Measurements from ENCODE around the gene PITPNM1. TPM values are rescaled to one million over a fixed set of nuclear protein-coding genes. Genes with fewer than 3 reads are reported as not detected.

Gene PITPNM1
- total RNA-seq, 1 experiment from 2014 or later: 70.4 TPM

DNA sequence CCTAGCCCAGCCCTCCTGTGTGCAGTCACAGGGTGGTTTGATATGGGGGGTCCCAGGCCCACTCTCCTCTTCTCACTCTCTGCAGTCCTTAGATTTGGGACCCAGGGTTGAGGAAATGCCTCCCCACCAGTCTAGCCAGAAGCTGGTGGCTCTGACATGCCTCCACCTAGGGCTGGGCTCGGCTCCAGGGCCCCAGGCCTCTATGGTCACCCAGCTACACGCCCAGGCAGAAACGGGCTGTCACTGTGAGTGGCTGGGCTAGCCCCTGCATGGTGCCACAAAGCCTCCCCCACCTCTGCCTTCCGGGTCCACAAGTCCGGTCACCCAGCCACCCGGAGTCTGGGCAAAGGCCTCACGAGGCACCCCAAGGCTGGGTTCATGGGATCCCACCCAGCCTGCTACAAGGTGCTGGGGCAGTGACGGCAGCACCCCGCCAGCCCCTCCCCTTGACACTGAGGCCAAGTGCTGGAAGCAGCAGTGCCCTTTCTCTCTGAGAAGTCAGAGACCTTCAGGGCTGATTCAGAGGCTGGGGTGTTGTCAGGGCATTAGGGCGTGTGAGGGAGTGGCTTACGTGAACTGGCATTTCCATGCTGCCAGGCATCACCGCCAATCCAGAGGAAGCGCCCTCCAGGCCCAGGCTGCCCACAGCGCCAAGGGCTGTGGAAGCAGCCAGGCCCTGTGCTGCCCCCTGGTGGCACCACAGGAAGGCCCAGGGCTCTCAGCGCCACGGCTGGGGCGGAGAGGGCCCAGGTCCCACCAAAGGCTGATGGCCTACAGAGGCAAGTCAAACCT is 638 bp upstream of the PITPNM1 start:
- BruUV-seq (replicated peaks): no TSS peak
- ATAC-seq: peak; percentile 69
- ChIA-PET CTCF (interaction anchor here (0.6 to 0.7 kb wide), 5 partner anchors 68 to 170 kb away, joined by 3 to 8 read pairs (median 3); partner anchors contain the start of genes PPP1CA and PTPRCAP), POLR2A (no interaction called here)
- Histone ChIP-seq H3K27ac (ENCODE audit: low read length) (peak overlapping the region; percentile 88), H3K36me3 (ENCODE audit: control insufficient read depth, insufficient read depth, low read length) (no peaks in the 10 kb centered on the region; the same call in 1 of the 2 replicates), H3K4me3 (ENCODE audit: low read depth in 2 of 2, low read length in 2 of 2) (peak overlapping the region; percentile 82 to 90), H3K9me3 (ENCODE audit: control insufficient read depth, insufficient read depth, low read depth, low read length) (no peaks in the 10 kb centered on the region), H3K27me3 (ENCODE audit: control insufficient read depth, insufficient read depth, low read length) (no peaks in the 10 kb centered on the region), H3K4me1 (ENCODE audit: control insufficient read depth, insufficient read depth, low read length) (peaks cover 25% of the 10 kb centered on the region)
- in situ Hi-C loops (cut with HindIII; ENCODE audit: low pct_unique_long_range_greater_than_20kb, low sequenced_read_pairs): no loop called here
- intact Hi-C loops (cut with micrococcal nuclease; ENCODE audit: unreplicated experiment): loop anchor here (5.0 kb wide), 1 partner anchor 94 kb away; no protein-coding TSS in a partner anchor
- DNase-seq (ENCODE audit: low read depth, low spot score): peak; percentile 91
- TF ChIP-seq, protein P1, sequence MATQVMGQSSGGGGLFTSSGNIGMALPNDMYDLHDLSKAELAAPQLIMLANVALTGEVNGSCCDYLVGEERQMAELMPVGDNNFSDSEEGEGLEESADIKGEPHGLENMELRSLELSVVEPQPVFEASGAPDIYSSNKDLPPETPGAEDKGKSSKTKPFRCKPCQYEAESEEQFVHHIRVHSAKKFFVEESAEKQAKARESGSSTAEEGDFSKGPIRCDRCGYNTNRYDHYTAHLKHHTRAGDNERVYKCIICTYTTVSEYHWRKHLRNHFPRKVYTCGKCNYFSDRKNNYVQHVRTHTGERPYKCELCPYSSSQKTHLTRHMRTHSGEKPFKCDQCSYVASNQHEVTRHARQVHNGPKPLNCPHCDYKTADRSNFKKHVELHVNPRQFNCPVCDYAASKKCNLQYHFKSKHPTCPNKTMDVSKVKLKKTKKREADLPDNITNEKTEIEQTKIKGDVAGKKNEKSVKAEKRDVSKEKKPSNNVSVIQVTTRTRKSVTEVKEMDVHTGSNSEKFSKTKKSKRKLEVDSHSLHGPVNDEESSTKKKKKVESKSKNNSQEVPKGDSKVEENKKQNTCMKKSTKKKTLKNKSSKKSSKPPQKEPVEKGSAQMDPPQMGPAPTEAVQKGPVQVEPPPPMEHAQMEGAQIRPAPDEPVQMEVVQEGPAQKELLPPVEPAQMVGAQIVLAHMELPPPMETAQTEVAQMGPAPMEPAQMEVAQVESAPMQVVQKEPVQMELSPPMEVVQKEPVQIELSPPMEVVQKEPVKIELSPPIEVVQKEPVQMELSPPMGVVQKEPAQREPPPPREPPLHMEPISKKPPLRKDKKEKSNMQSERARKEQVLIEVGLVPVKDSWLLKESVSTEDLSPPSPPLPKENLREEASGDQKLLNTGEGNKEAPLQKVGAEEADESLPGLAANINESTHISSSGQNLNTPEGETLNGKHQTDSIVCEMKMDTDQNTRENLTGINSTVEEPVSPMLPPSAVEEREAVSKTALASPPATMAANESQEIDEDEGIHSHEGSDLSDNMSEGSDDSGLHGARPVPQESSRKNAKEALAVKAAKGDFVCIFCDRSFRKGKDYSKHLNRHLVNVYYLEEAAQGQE (IDR thresholded peaks at IDR 0.05; ENCODE audit: insufficient read depth in 1 of 2, low read depth in 2 of 2, low read length in 1 of 2): peak in 1 of 2 experiments; percentile 33; a peak in 1 of 4 replicates
- TF ChIP-seq, protein P2, sequence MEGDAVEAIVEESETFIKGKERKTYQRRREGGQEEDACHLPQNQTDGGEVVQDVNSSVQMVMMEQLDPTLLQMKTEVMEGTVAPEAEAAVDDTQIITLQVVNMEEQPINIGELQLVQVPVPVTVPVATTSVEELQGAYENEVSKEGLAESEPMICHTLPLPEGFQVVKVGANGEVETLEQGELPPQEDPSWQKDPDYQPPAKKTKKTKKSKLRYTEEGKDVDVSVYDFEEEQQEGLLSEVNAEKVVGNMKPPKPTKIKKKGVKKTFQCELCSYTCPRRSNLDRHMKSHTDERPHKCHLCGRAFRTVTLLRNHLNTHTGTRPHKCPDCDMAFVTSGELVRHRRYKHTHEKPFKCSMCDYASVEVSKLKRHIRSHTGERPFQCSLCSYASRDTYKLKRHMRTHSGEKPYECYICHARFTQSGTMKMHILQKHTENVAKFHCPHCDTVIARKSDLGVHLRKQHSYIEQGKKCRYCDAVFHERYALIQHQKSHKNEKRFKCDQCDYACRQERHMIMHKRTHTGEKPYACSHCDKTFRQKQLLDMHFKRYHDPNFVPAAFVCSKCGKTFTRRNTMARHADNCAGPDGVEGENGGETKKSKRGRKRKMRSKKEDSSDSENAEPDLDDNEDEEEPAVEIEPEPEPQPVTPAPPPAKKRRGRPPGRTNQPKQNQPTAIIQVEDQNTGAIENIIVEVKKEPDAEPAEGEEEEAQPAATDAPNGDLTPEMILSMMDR (IDR thresholded peaks at IDR 0.05): peak; percentile 100
- TF ChIP-seq TCF7L2 (IDR thresholded peaks at IDR 0.05; ENCODE audit: low read depth, low read length): no peak
- TF ChIP-seq POLR2AphosphoS5 (IDR thresholded peaks at IDR 0.05; ENCODE audit: low read depth, low read length): peak; percentile 45; the same call in 1 of the 2 replicates
- TF ChIP-seq SIN3A (IDR thresholded peaks at IDR 0.05; ENCODE audit: borderline replicate concordance, insufficient read depth, low read depth, low read length): peak; percentile 74; the same call in 1 of the 2 replicates

GRCh38 chr11:67504005-67504949 is 886 bp downstream of the PITPNM1 start:
- no peak for DNase-seq (ENCODE audit: low read depth, low spot score)

More at GRCh38 chr11:67504005-67504949, 886 bp downstream of the PITPNM1 start:
- Histone ChIP-seq H3K4me1 (ENCODE audit: control insufficient read depth, insufficient read depth, low read length) (peaks cover 23% of the 10 kb centered on the region), H3K4me3 (ENCODE audit: low read depth in 2 of 2, low read length in 2 of 2) (peak overlapping the region; percentile 67 to 90), H3K36me3 (ENCODE audit: control insufficient read depth, insufficient read depth, low read length) (no peaks in the 10 kb centered on the region; the same call in 1 of the 2 replicates), H3K9me3 (ENCODE audit: control insufficient read depth, insufficient read depth, low read depth, low read length) (no peaks in the 10 kb centered on the region), H3K27me3 (ENCODE audit: control insufficient read depth, insufficient read depth, low read length) (no peaks in the 10 kb centered on the region), H3K27ac (ENCODE audit: low read length) (peak overlapping the region; percentile 78)
- POLR2A ChIA-PET: no interaction called here
- intact Hi-C loops (cut with micrococcal nuclease; ENCODE audit: unreplicated experiment): no loop called here
- CTCF ChIA-PET: no interaction called here
- no TSS peak for BruUV-seq (replicated peaks)
- no peak for ATAC-seq
- in situ Hi-C loops (cut with HindIII; ENCODE audit: low pct_unique_long_range_greater_than_20kb, low sequenced_read_pairs): no loop called here
- TF ChIP-seq, protein P1 (IDR thresholded peaks at IDR 0.05; ENCODE audit: insufficient read depth in 1 of 2, low read depth in 2 of 2, low read length in 1 of 2): no peak
- peak; percentile 69; the same call in 1 of the 2 replicates for TF ChIP-seq SIN3A (IDR thresholded peaks at IDR 0.05; ENCODE audit: borderline replicate concordance, insufficient read depth, low read depth, low read length)

All from Panc1 (cell line).